HPDE6-E6E7 (cell line): ENCODE results near the gene ZNF624.
A peak's percentile ranks its signal among the peaks of the same experiment; 100 is the strongest.

Experiments used
- DNase-seq: peaks from one replicate; pipeline ENCODE4 v3.0.0; 2011; ENCODE audit warnings: missing footprints; ENCODE audit errors: extremely low spot score

The ZNF624 gene

GRCh38 chr17:16593356-16594102 is 60.1 kb downstream of the ZNF624 start:
- DNase-seq = no peak

DNA sequence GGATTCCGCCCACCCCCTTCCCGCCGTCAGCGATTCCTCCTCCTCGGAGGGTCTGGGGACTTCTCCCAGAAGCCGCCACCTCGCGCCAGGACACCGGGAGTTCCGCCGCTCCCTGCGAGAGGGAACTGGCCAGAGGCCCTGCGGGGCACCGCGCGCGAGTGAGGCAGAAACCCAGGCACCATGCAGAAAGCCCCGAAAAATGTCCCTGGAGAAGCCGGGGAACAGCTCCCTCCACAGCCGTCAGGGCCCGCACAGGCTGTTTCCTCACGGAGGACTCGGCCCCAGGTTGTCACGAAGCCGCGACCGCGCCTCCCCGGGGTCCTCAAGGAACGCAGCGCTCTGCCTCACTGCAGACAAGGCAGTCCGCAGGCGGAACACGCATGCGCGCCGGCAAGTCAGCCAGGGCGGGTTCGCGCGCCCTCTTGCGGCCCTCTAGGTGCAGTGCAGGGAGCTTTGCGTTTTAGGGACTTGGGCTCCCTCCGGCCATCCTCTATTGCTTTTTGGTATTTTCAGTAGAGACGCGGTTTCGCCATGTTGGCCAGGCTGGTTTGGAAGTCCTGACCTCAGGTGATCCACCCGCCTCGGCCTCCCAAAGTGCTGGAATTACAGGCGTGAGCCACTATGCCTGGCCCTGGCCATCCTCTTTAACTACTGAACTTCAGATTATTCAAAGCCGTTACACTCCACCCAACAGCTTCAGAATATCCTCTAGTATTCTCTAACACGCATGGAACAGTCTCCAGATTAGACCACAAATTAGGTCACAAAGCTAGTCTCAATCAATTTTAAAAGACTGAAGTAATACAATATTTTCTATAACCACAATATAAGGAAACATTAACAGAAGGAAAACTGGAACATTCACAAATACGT is 64.3 kb downstream of the ZNF624 start:
- DNase-seq = peak; percentile 86

GRCh38 chr17:16585796-16586195 is 67.9 kb downstream of the ZNF624 start:
- no peak for DNase-seq

DNA sequence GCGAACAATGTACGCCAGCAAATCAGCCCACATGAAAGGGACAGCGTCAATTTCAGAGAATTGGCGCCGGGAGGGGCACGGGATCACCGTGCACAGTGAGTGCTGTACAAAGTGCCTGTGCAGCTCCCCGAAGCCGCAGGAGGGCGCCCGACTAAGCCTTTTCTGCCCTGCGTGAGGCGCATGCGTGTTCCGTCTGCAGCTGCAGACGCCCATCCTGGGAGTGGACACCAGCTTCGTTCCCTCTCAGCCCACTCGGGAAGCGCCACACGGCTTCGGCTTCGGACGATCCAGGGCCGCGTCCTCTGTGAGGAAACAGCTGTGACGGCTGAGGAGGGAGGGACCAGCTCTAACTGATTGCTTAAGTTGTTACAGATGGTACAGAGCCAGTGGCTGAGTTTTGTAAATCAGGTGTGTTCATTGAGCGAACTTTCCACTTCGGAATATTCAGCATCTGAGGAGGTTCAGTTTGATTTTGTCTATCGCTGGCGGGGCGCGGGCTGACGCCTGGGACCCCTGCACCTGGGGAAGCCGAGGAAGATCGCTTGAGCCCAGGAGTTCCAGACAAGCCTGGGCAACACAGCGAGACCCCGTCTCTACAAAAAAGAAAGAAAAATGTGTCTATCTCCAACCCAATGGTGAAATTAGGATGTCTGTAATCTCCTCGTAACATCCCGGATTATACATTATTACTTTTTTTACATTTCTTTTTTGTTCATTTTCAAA is 69.2 kb downstream of the ZNF624 start:
- peak; percentile 98 for DNase-seq

DNA sequence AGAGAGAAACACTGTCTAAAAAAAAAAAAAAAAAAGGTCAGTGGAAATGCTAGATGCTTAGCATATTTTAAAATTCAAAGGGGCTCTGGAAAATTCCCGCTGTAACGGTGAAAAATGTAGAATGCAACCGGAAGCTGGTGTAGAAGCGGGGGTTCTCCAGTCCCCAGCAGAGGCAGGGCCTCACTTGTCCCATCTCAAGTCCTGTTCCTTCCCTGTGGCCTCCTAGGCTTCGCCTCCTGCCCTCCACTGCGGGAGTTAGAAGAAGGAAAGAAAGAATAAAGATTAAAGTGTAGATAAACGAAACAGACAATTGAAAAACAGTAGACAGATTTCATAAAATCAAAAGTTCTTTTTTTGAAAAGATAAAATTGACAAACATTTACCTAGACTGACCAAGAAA is 69.9 kb downstream of the ZNF624 start:
- DNase-seq = no peak

- DNase-seq = no peak
Observed at GRCh38 chr17:16573466-16573865, 80.2 kb downstream of the ZNF624 start.
